Trophoblast cell (in vitro differentiated cells and primary cell): ENCODE results near the gene TECTA.
A peak's percentile ranks its signal among the peaks of the same experiment; 100 is the strongest.

Experiments used
- DNase-seq, 2 donors: peaks; one replicate each; pipeline ENCODE4 v3.0.0-alpha.2; 2016
- H2AFZ ChIP-seq: 2 replicates; pipeline ENCODE4 v1.6.1; 2013; ENCODE audit warnings: low read length, moderate library complexity, mild to moderate bottlenecking; ENCODE audit not compliant: insufficient read depth, poor library complexity
- H2AK5ac ChIP-seq: 2 replicates; pipeline ENCODE4 v1.6.1; 2013; ENCODE audit warnings: mild to moderate bottlenecking, low read length
- H2BK120ac ChIP-seq: 2 replicates; pipeline ENCODE4 v1.6.1; 2013; ENCODE audit warnings: low read length, mild to moderate bottlenecking, moderate library complexity; ENCODE audit not compliant: insufficient read depth, poor library complexity
- H2BK12ac ChIP-seq: 2 replicates; pipeline ENCODE4 v1.6.1; 2013; ENCODE audit warnings: mild to moderate bottlenecking, low read length, moderate library complexity
- H2BK5ac ChIP-seq: 2 replicates; pipeline ENCODE4 v1.6.1; 2013; ENCODE audit warnings: low read length, low read depth, moderate library complexity, mild to moderate bottlenecking; ENCODE audit not compliant: poor library complexity
- H3K14ac ChIP-seq: 2 replicates; pipeline ENCODE4 v1.6.1; 2013; ENCODE audit warnings: mild to moderate bottlenecking, low read length
- H3K18ac ChIP-seq: 2 replicates; pipeline ENCODE4 v1.6.1; 2013; ENCODE audit warnings: mild to moderate bottlenecking, low read length
- H3K23ac ChIP-seq: 2 replicates; pipeline ENCODE4 v1.6.1; 2013; ENCODE audit warnings: low read length
- H3K27ac ChIP-seq: 2 replicates; pipeline ENCODE4 v1.5.1; 2013; ENCODE audit warnings: low read depth, mild to moderate bottlenecking, inconsistent platforms, low read length, moderate library complexity
- H3K27me3 ChIP-seq: 2 replicates; pipeline ENCODE4 v1.6.1; 2013; ENCODE audit warnings: inconsistent platforms, mild to moderate bottlenecking, low read length, moderate library complexity; ENCODE audit not compliant: insufficient read depth
- H3K36me3 ChIP-seq, 2 experiments: 1 replicate in 1 of 2; 2 replicates in 1 of 2; pipeline ENCODE4 v1.6.1; 2013; ENCODE audit warnings: low read length in 2 of 2, mild to moderate bottlenecking in 2 of 2, moderate library complexity in 1 of 2; ENCODE audit not compliant: insufficient read depth in 2 of 2, control insufficient read depth in 1 of 2
- H3K4ac ChIP-seq: 2 replicates; pipeline ENCODE4 v1.6.1; 2013; ENCODE audit warnings: low read depth, mild to moderate bottlenecking, low read length, moderate library complexity
- H3K4me1 ChIP-seq, 2 experiments: 1 replicate in 1 of 2; 2 replicates in 1 of 2; pipeline ENCODE4 v1.6.1; 2013; ENCODE audit warnings: low read length in 2 of 2, mild to moderate bottlenecking in 2 of 2, moderate library complexity in 1 of 2; ENCODE audit not compliant: insufficient read depth in 2 of 2, control insufficient read depth in 1 of 2
- H3K4me2 ChIP-seq: 2 replicates; pipeline ENCODE4 v1.6.1; 2013; ENCODE audit warnings: inconsistent platforms, mild to moderate bottlenecking, low read length, moderate library complexity
- H3K4me3 ChIP-seq: 2 replicates; pipeline ENCODE4 v1.5.1; 2013; ENCODE audit warnings: mild to moderate bottlenecking, low read depth, low read length, inconsistent platforms
- H3K79me1 ChIP-seq: one replicate; pipeline ENCODE4 v1.6.1; 2013; ENCODE audit warnings: low read length
- H3K79me2 ChIP-seq: 2 replicates; pipeline ENCODE4 v1.6.1; 2013; ENCODE audit warnings: low read length, mild to moderate bottlenecking; ENCODE audit not compliant: control insufficient read depth, insufficient read depth, poor library complexity
- H3K9ac ChIP-seq: 2 replicates; pipeline ENCODE4 v1.6.1; 2013; ENCODE audit warnings: mild to moderate bottlenecking, low read length
- H3K9me3 ChIP-seq: 2 replicates; pipeline ENCODE4 v1.6.1; 2013; ENCODE audit warnings: low read depth, mild to moderate bottlenecking, control low read depth, inconsistent platforms, low read length; ENCODE audit not compliant: insufficient read depth
- H4K12ac ChIP-seq: 2 replicates; pipeline ENCODE4 v1.6.1; 2013; ENCODE audit warnings: low read depth, mild to moderate bottlenecking, low read length, moderate library complexity
- H4K8ac ChIP-seq: 2 replicates; pipeline ENCODE4 v1.6.1; 2013; ENCODE audit warnings: low read depth, mild to moderate bottlenecking, low read length, moderate library complexity
- H4K91ac ChIP-seq: one replicate; pipeline ENCODE4 v1.6.1; 2013; ENCODE audit warnings: low read depth, mild to moderate bottlenecking, low read length, moderate library complexity
- WGBS: extraction: QIAGEN DNeasy Blood & Tissue Kit; methylation state at CpG from one replicate; pipeline ENCODE4 v1.1.7; 2013; ENCODE audit warnings: missing lambda C conversion rate; ENCODE audit not compliant: insufficient read length, insufficient coverage; ENCODE audit errors: extremely low coverage; 5-methylcytosine and 5-hydroxymethylcytosine counted together

Gene TECTA

GRCh38 chr11:121127809-121128208, 26.8 kb downstream of the TECTA start:
- no CpG with 5 or more reads among the region's 30 CpGs for WGBS

GRCh38 chr11:121129362-121130340, 28.6 kb downstream of the TECTA start:
- DNase-seq, result peak; percentile 65 to 73
- no CpG with 5 or more reads among the region's 29 CpGs for WGBS
- no peaks in the 10 kb centered on the region for H3K4me1 ChIP-seq

More at GRCh38 chr11:121127809-121128208, 26.8 kb downstream of the TECTA start:
- Histone ChIP-seq H3K4me1 (no peaks in the 10 kb centered on the region), H3K4ac (no peak overlapping the region), H3K18ac (no peak overlapping the region), H2BK12ac (no peak overlapping the region), H4K12ac (no peak overlapping the region), H3K79me1 (no peaks in the 10 kb centered on the region), H2AK5ac (no peak overlapping the region), H3K9ac (no peak overlapping the region), H3K9me3 (peaks cover 12% of the 10 kb centered on the region), H2BK5ac (no peak overlapping the region), H3K27me3 (no peaks in the 10 kb centered on the region), H4K8ac (no peak overlapping the region), H3K27ac (no peak overlapping the region), H3K4me3 (no peak overlapping the region), H3K14ac (no peak overlapping the region), H3K79me2 (no peaks in the 10 kb centered on the region), H2AFZ (no peak overlapping the region), H2BK120ac (no peak overlapping the region), H3K4me2 (no peak overlapping the region), H3K36me3 (no peaks in the 10 kb centered on the region), H4K91ac (no peak overlapping the region), H3K23ac (no peak overlapping the region)
- DNase-seq, result no peak

GRCh38 chr11:121131656-121132055, 30.6 kb downstream of the TECTA start:
- Histone ChIP-seq H3K4me1 (no peaks in the 10 kb centered on the region), H3K4me3 (no peak overlapping the region), H3K36me3 (no peaks in the 10 kb centered on the region), H3K4ac (no peak overlapping the region), H2BK5ac (no peak overlapping the region), H3K9me3 (peaks cover 7% of the 10 kb centered on the region), H3K27ac (no peak overlapping the region), H4K91ac (no peak overlapping the region), H4K8ac (no peak overlapping the region), H3K9ac (no peak overlapping the region), H3K27me3 (no peaks in the 10 kb centered on the region), H3K79me1 (no peaks in the 10 kb centered on the region), H2BK120ac (no peak overlapping the region), H2BK12ac (no peak overlapping the region), H3K4me2 (no peak overlapping the region), H2AFZ (no peak overlapping the region), H4K12ac (no peak overlapping the region), H3K14ac (no peak overlapping the region), H3K79me2 (no peaks in the 10 kb centered on the region), H3K18ac (no peak overlapping the region), H2AK5ac (no peak overlapping the region), H3K23ac (no peak overlapping the region)
- DNase-seq, result no peak
- WGBS, result no CpG with 5 or more reads among the region's 6 CpGs

More at GRCh38 chr11:121129362-121130340, 28.6 kb downstream of the TECTA start:
- Histone ChIP-seq H3K4me2 (no peak overlapping the region), H3K79me1 (no peaks in the 10 kb centered on the region), H3K9ac (no peak overlapping the region), H3K36me3 (no peaks in the 10 kb centered on the region), H3K27ac (no peak overlapping the region), H3K4ac (no peak overlapping the region), H3K27me3 (no peaks in the 10 kb centered on the region), H2BK5ac (no peak overlapping the region), H2AFZ (no peak overlapping the region), H4K8ac (no peak overlapping the region), H3K14ac (no peak overlapping the region), H4K12ac (no peak overlapping the region), H2BK12ac (no peak overlapping the region), H3K23ac (no peak overlapping the region), H3K18ac (no peak overlapping the region), H2BK120ac (no peak overlapping the region), H3K9me3 (peaks cover 10% of the 10 kb centered on the region), H2AK5ac (no peak overlapping the region), H4K91ac (no peak overlapping the region), H3K4me3 (no peak overlapping the region), H3K79me2 (no peaks in the 10 kb centered on the region)

- no peaks in the 10 kb centered on the region for H3K27me3 ChIP-seq
- no peak overlapping the region for H2AK5ac ChIP-seq
- H4K91ac ChIP-seq, result no peak overlapping the region
- H3K23ac ChIP-seq, result no peak overlapping the region
- no peak overlapping the region for H4K8ac ChIP-seq
- H2BK120ac ChIP-seq, result no peak overlapping the region
- no peak overlapping the region for H2AFZ ChIP-seq
- no CpG with 5 or more reads among the region's 13 CpGs for WGBS
- H3K4me1 ChIP-seq, result no peaks in the 10 kb centered on the region
- H3K9ac ChIP-seq, result no peak overlapping the region
- no peak overlapping the region for H3K4me3 ChIP-seq
- H2BK5ac ChIP-seq, result no peak overlapping the region
- no peaks in the 10 kb centered on the region for H3K79me2 ChIP-seq
- H3K27ac ChIP-seq, result no peak overlapping the region
- no peak overlapping the region for H3K4ac ChIP-seq
- H3K4me2 ChIP-seq, result no peak overlapping the region
- H2BK12ac ChIP-seq, result no peak overlapping the region
- peaks cover 13% of the 10 kb centered on the region for H3K9me3 ChIP-seq
- no peaks in the 10 kb centered on the region for H3K79me1 ChIP-seq
- no peak overlapping the region for H3K18ac ChIP-seq
- no peak overlapping the region for H4K12ac ChIP-seq
- no peak overlapping the region for H3K14ac ChIP-seq
- no peak for DNase-seq
- H3K36me3 ChIP-seq, result no peaks in the 10 kb centered on the region
Measured at GRCh38 chr11:121132211-121132976, 31.4 kb downstream of the TECTA start.
